ENCODE data around the gene TUBB1.
"Not testable (repeated sequence)": the region's sequence is repeated elsewhere in the genome, so short reads cannot be mapped to it uniquely, and the experiment has no call there.

TUBB1 gene

DNA sequence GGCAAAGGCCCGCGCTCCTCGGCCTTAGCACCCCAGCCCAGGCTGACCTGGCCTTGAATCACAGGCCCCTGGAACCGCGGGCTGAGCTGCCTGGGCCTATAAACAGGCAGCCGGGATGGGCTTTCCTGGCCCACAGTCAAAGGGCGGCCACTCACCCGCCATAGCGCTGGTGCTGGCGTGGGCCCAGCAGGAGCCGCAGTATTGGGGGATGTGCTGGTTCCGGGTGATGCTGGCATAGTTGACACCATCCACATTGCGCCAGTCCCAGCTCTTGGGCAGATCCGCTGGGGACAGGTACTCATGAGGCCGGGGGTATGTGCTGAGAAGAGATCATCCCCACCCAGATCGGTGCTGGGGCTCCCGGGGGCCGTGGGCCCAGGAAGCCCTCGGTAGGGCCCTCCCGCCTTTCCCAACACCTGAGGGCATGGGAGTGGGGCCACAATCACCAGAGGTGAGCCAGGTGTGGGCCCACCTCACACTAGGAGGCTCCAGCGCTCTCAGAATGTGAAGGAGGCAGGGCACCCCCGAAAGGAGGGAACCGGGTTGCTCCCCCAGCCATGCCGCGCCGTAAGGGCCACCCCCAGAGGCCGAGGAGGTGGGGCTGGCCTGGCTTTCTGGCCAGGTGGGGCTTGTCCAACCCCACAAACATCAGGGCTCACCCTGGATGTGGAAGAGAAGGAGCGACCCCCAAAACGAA, 12.9 kb upstream of the TUBB1 start:
- DNase-seq (ENCODE audit: low read depth): no peak

DNA sequence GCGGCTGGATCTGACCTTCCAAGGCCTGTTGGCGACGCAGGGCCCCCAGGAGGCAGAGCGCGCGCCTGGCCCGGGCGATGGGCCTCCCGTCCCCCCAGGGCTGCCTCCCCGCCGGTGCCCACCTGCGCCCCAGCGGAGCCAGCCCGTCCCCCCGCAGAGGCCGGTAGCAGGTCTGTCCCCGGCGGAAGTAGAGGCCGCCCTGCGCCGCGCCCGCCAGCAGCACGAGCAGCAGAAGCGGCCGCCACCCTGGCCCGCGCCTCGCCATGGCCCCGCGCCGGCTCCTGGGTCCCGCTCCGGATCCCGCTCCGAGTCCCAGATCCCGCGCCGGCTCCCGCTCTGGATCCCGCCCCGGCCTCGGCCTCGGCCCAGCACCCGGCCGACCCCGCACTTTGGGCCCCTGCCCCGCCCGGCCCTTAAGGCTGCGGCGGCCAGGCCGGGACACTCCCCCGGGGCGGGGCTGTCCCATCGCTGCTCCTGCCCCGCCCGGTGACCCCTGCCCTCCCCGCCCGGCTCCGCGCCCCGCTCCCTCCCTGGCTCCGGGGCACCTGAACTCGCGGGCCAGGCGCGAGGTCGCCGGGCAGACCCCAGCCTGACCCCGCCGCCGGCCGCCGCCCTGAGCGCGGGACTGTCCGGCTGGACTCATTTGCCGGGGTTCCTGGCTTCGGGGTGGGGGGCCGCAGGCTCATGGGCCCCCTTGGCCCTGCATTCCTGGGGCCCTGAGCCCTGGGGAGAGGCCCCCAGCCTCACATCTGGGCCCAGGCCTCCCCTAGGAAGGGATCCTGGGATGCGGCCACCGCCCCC, 12.2 kb upstream of the TUBB1 start, which contains the start of gene CTSZ:
Gene CTSZ (minus strand): TSS at position 391 of the 801 bp plus-strand sequence. CDS start 126 bp downstream, at position 265.
- no peak for DNase-seq (ENCODE audit: low read depth)

DNA sequence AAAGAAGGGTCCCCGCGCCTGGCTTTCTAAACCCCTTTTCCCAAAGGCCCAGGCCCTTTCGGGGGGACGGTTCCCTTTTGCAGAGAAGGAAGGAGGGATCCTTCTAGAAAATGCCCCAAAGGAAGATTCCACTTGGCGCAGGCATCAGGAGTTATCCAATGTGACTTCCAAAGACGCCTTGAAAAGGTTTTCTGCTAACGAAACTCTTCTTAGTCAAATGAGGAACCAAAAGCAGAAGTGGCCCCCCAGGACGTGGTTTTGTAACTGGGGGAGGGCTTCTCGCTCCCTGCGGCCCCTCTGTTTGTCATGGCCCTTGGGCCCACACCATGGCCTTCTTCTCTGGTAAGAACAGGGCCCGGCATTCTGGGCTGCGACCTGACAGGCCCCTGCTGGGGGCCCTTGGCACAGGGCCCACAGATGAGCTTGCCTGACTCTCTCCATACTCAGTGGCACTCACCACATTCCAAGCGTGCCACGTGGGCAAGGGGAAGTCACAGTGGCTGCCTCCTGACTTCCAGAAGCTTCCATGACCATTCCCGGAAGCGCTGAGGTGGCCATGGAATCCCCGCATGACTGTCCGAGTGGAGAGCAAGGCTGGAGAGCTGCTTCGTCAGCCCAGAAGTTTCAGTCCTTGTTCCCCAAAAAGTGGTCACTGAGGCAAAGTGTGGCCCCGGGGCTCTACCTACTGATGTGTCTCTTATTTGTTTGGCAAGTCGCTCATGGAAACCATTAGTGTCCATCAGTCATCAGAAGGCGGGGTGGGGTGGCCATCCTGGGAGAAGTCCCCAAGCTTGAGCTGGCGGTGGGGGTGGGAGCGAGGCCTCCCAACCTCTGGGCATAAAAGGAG, 11.3 kb upstream of the TUBB1 start:
- no peak for DNase-seq (ENCODE audit: low read depth)

- no peak for DNase-seq (ENCODE audit: low read depth)
Observed at GRCh38 chr20:59008715-59009336, 10.4 kb upstream of the TUBB1 start.

DNA sequence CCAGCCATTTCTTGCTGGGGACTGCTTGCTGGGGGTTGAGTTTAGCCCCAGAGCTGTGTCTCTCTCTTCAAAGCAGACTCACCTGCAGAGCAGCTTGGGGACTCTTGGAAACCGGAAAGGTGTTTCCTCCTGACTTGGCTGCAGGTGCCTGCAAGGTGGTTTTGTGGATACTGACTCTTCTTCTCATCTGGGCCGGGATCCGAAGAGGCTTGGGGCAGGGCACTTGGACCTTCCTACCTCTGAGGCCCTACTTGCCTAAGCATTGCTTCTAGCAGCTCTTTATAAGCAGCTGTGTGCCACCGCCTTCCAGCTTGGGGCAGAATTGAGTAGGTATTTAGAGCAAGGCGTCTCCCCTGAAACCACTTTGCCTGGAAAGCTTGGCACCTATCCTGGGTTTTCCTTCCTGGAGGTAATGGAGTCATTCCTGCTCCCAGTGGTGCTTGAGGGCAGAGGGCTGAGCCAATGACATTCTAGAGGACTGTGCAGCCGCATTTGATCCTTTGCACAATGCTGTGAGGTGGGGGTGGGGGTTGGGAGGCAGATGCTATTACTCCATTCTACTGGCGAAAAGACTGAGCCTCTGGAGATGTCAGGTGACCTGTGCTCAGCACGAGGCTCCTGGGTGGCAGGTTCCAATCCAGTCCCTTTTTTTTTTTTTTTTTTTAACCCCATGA, 8.8 kb upstream of the TUBB1 start:
- no peak for DNase-seq (ENCODE audit: low read depth)

DNA sequence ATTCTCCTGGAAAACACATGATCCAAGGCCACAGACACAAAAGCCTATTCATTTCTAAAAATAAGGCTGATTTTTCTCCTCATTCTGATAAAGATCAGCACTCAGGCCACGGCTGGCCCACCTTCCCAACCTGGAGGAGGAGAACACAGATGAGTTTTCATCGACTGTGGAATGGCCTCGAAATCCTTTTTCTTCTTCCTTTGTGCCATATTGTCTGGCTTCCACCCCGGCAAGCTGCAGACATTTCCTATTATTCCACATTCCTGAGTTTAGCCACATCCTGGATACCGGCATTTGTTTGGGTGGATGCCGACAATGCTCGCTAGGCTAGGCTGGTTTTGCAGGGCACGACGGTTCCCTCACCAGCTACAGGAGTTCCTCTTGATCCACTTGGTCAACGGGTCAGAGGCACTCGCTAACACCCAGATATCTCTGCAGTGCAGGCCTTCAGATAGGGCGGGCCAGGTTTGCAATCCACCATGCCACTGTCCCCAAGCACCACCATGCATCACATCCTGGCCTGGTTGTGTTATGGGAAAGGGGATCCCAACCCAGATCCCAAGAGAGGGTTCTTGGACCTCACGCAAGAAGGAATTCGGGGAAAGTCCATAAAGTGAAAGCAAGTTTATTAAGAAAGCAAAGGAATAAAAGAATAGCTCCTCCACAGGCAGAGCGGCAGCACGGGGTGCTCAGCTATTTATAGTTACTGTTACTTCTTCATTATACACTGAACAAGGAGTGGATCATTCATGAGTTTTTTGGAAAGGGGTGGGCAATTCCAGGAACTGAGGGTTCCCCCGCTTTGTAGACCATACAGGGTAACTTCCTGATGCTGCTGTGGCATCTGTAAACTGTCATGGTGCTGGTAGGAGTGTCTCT, 8.0 kb upstream of the TUBB1 start:
- no peak for DNase-seq (ENCODE audit: low read depth)

DNA sequence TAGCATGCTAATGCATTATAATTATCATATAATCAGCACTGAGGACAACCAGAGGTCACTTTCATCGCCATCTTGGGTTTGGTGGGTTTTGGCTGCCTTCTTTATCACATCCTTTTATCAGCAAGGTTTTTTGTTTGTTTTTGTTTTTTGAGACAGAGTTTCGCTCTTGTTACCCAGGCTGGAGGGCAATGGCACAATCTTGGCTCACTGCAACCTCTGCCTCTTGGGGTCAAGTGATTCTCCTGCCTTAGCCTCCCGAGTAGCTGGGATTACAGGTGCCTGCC, 7.4 kb upstream of the TUBB1 start:
- DNase-seq (ENCODE audit: low read depth): not testable (repeated sequence)

DNA sequence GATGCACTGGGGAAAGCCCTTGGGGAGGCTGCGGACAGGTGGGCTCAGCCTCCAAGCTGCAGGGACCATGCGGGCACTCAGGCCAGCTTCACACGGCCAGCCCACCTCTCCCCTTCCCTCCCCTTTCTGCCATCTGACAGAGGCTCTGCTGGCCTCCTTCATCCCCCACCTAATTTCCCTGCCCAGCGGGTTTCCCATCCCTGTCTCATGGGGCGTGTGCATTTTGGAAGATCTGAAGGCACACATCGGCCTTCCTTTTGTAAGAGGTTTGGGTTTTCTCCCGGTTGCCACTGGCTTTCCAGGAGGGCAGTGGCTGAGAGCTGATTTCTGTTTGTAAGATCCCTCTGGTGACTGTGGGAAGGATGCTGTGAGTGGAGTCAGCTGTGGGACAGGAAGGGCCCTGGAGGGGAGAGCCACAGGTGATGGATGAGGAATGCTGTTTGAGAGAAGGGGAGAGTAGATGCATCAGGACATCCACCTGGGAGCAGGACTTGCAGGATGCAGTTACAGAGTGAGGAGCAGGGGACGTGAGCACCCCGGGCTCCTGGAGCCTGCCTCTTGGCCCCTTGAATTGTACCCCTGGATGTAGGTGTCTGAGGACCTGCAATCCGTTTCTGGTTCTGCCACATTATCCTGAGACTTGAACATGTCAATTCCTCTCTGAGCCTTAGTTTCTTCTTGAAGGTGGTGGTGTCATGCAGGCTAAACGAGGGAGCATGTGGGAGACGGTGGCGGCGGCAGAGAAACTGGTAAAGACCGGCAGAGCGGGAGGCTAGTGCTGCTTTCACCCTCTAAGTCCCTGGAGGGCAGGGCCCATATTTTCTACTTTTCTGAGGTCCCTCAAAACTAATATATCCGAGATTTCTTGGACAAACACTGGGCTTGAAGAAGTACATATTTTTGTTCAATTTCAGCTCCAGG, 5.9 kb upstream of the TUBB1 start:
- no peak for DNase-seq (ENCODE audit: low read depth)

- DNase-seq (ENCODE audit: low read depth): no peak
Observed at GRCh38 chr20:59013959-59014608, 5.1 kb upstream of the TUBB1 start.

- no peak for DNase-seq (ENCODE audit: low read depth)
Observed at GRCh38 chr20:59014680-59015389, 4.4 kb upstream of the TUBB1 start.

DNA sequence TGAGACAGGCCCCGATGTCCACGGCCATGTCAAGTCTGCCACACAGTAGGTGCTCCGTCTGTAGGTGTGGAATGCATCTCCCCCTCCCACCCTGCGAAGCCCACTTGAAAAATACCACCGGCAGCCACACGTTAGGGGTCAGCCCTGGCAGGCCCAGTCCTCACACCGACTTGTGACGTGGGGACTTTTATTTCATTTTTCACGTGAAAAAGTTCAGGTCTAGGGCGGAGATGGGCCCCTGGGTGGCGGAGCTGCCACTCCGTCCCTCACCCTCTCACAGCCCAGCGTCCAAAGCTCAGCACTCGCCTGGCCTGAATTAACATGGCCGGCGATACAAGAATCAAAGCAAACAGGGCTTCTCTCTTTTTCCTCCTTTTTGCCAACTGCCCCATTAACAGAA, 3.8 kb upstream of the TUBB1 start:
- DNase-seq (ENCODE audit: low read depth): no peak

GRCh38 chr20:59015812-59016711, 3.2 kb upstream of the TUBB1 start:
- no peak for DNase-seq (ENCODE audit: low read depth)

DNA sequence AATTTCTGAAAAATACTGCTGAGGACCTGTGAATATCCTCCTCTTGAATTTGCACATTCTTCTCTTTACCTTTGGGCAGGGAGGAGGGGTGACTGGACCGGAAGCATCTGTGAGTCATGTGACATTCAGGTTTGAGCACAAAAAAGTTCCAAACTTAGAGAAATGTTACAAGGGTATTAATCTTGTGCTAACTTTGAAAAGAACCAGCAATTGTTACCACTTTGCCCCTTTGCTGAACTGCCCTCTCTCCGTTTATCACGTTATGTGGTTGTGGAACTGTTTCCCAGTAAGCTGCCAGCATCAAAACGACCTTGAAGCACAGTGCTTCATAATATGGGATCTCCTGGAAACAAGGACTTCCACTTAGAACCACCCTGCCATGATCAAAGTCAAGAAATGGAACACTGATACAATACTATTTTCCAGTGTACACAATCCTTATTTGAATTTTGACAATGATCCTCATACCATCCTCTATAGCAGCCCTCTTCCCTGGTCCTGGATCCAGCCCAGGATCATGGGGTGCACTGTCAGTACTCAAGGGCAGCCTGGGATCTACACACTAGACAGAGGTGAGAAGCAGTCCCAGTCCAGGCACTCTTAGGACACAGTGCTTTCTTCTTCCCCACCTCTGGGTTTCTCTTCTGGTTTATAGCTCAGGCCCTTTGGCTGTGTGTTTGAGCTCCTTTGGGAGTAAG, 2.3 kb upstream of the TUBB1 start:
- DNase-seq (ENCODE audit: low read depth): no peak

GRCh38 chr20:59017493-59018231, 1.6 kb upstream of the TUBB1 start:
- DNase-seq (ENCODE audit: low read depth): no peak

- no peak for DNase-seq (ENCODE audit: low read depth)
Observed at GRCh38 chr20:59018817-59019216, 412 bp upstream of the TUBB1 start.

DNA sequence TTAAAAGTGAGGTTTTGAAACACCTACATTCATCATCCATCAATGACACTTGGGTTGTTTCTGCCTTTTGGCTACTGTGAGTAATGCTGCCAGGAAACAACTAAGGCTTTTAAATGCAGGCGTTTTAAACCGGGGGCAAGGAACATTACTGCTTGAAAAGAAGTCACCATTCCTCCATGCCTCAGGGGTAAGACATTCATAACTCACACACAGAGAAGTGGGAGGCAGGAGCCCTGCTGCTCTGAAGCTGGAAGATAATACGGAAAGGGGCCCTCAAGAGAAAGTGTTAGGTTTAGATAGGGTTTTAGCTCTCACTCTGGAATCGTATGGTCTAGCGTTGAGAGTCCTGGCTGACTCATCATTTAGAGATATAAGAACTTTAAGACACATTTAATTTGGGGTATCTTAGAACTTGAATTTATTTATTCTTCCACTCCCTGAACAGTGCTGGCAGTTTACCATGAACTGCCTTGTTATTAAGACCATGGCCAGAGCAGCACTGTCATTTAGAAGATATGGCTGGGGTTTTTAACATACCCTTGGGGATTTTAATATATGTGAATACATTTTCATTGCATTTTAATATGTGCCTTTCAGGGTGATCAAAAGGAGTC, 1.8 kb downstream of the TUBB1 start:
- no peak for DNase-seq (ENCODE audit: low read depth)

All from stimulated activated CD8-positive, alpha-beta memory T cell treated with anti-CD3 and anti-CD28 coated beads, Interleukin-15, amount 100 ng/mL, for 24 hours (primary cell).